ENCODE data around the gene IQGAP2. TPM values are rescaled to one million over a fixed set of nuclear protein-coding genes. Genes with fewer than 3 reads are reported as not detected.

Gene IQGAP2
- total RNA-seq, 1 donor from 2014 or later = 1.4 TPM

GRCh38 chr5:76413746-76414145 is 10.7 kb downstream of the IQGAP2 start:
- Mint-ChIP-seq H3K36me3 (ENCODE audit: unreplicated experiment) (no peaks in the 10 kb centered on the region), H3K27me3 (ENCODE audit: unreplicated experiment) (no peaks in the 10 kb centered on the region), H3K4me1 (ENCODE audit: low read depth, unreplicated experiment) (no peaks in the 10 kb centered on the region), H3K4me3 (ENCODE audit: unreplicated experiment) (no peak overlapping the region), H3K9me3 (ENCODE audit: unreplicated experiment) (peaks cover 1% of the 10 kb centered on the region), H3K27ac (ENCODE audit: unreplicated experiment) (no peak overlapping the region)
- no peak for TF ChIP-seq CTCF (IDR thresholded peaks at IDR 0.05; ENCODE audit: partially characterized antibody, unreplicated experiment)
- DNase-seq = no peak

- H3K9me3 Mint-ChIP-seq (ENCODE audit: unreplicated experiment) = peaks cover 1% of the 10 kb centered on the region
- no peak overlapping the region for H3K27ac Mint-ChIP-seq (ENCODE audit: unreplicated experiment)
- no peaks in the 10 kb centered on the region for H3K36me3 Mint-ChIP-seq (ENCODE audit: unreplicated experiment)
- no peaks in the 10 kb centered on the region for H3K4me1 Mint-ChIP-seq (ENCODE audit: low read depth, unreplicated experiment)
- H3K4me3 Mint-ChIP-seq (ENCODE audit: unreplicated experiment) = no peak overlapping the region
- DNase-seq = no peak
- TF ChIP-seq CTCF (IDR thresholded peaks at IDR 0.05; ENCODE audit: partially characterized antibody, unreplicated experiment) = no peak
- no peaks in the 10 kb centered on the region for H3K27me3 Mint-ChIP-seq (ENCODE audit: unreplicated experiment)
These were observed 11.7 kb downstream of the IQGAP2 start for GRCh38 chr5:76414788-76415187.

- Mint-ChIP-seq H3K27me3 (ENCODE audit: unreplicated experiment) (no peaks in the 10 kb centered on the region), H3K27ac (ENCODE audit: unreplicated experiment) (no peak overlapping the region), H3K36me3 (ENCODE audit: unreplicated experiment) (no peaks in the 10 kb centered on the region), H3K4me3 (ENCODE audit: unreplicated experiment) (no peak overlapping the region), H3K4me1 (ENCODE audit: low read depth, unreplicated experiment) (no peaks in the 10 kb centered on the region), H3K9me3 (ENCODE audit: unreplicated experiment) (peaks cover 1% of the 10 kb centered on the region)
- DNase-seq = no peak
- no peak for TF ChIP-seq CTCF (IDR thresholded peaks at IDR 0.05; ENCODE audit: partially characterized antibody, unreplicated experiment)
These were observed 12.8 kb downstream of the IQGAP2 start for GRCh38 chr5:76415855-76416254.

GRCh38 chr5:76419597-76420298 is 16.7 kb downstream of the IQGAP2 start:
- Mint-ChIP-seq H3K27ac (ENCODE audit: unreplicated experiment) (no peak overlapping the region), H3K9me3 (ENCODE audit: unreplicated experiment) (peaks cover 1% of the 10 kb centered on the region), H3K4me1 (ENCODE audit: low read depth, unreplicated experiment) (no peaks in the 10 kb centered on the region), H3K36me3 (ENCODE audit: unreplicated experiment) (no peaks in the 10 kb centered on the region), H3K27me3 (ENCODE audit: unreplicated experiment) (no peaks in the 10 kb centered on the region), H3K4me3 (ENCODE audit: unreplicated experiment) (no peak overlapping the region)
- TF ChIP-seq CTCF (IDR thresholded peaks at IDR 0.05; ENCODE audit: partially characterized antibody, unreplicated experiment) = no peak
- DNase-seq = no peak

GRCh38 chr5:76422227-76422626 is 19.1 kb downstream of the IQGAP2 start:
- no peak for DNase-seq
- no peaks in the 10 kb centered on the region for H3K27me3 Mint-ChIP-seq (ENCODE audit: unreplicated experiment)

More at GRCh38 chr5:76422227-76422626, 19.1 kb downstream of the IQGAP2 start:
- Mint-ChIP-seq H3K4me1 (ENCODE audit: low read depth, unreplicated experiment) (peaks cover under 1% of the 10 kb centered on the region), H3K27ac (ENCODE audit: unreplicated experiment) (no peak overlapping the region), H3K36me3 (ENCODE audit: unreplicated experiment) (no peaks in the 10 kb centered on the region), H3K4me3 (ENCODE audit: unreplicated experiment) (no peak overlapping the region), H3K9me3 (ENCODE audit: unreplicated experiment) (no peaks in the 10 kb centered on the region)
- TF ChIP-seq CTCF (IDR thresholded peaks at IDR 0.05; ENCODE audit: partially characterized antibody, unreplicated experiment) = no peak
